Astrocyte (in vitro differentiated cells and primary cell): ENCODE data around the gene SUSD3.

Experiments
- CTCF ChIP-seq: IDR thresholded peaks from 2 replicates; pipeline ENCODE4 v1.5.1; 2011; ENCODE audit warnings: low read depth, mild to moderate bottlenecking, inconsistent platforms, low read length, moderate library complexity; ENCODE audit not compliant: insufficient read depth
- EZH2 ChIP-seq: IDR thresholded peaks from 2 replicates; pipeline ENCODE4 v1.6.1; 2012; ENCODE audit warnings: mild to moderate bottlenecking, low read length, inconsistent platforms; ENCODE audit not compliant: insufficient read depth

DNA sequence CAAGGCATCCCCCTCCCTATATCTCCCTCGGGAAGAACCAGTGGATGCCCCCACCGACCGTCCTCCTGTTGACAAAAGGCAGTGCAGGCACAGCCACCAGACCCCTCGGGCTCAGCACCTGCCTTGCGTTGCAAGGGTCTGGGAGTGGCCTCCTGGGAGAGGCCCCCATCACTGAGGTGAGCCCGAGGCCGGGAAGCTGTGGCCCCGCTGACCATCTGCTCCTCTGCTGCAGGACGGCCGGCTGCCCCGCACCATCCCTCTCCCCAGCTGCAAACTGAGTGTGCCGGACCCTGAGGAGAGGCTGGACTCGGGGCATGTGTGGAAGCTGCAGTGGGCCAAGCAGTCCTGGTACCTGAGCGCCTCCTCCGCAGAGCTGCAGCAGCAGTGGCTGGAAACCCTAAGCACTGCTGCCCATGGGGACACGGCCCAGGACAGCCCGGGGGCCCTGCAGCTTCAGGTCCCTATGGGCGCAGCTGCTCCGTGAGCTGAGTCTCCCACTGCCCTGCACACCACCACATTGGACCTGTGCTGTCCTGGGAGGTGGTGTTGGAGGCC lies 23.3 kb upstream of the SUSD3 start:
- no peak for TF ChIP-seq EZH2
- TF ChIP-seq CTCF, result no peak
